HEK293 (cell line): Measurements from ENCODE around the gene SLC25A6.
"Not testable (repeated sequence)": the region's sequence is repeated elsewhere in the genome, so short reads cannot be mapped to it uniquely, and the experiment has no call there.

Experiments used
- CTCF ChIA-PET: fragments of 350-600 bp; formaldehyde crosslinking; extraction: SDS; loops from one replicate; lab custom pipeline; 2021; ENCODE audit warnings: antibody characterized with exemption; lab: Yijun Ruan, JAX
- POLR2A ChIA-PET: fragments of 300-600 bp; formaldehyde crosslinking; extraction: SDS; loops from one replicate; lab custom pipeline; 2020; ENCODE audit warnings: antibody characterized with exemption, inconsistent platforms; lab: Yijun Ruan, JAX
- H3K27ac ChIP-seq: fragments of 200-500 bp; sonication (Bioruptor generic); 2 replicates; pipeline ENCODE4 v1.5.1; 2014; ENCODE audit warnings: low read depth, low read length, control low read depth, inconsistent platforms; ENCODE audit errors: extremely low read depth
- H3K36me3 ChIP-seq, 2 experiments: fragments of 200-500 bp in 1 of 2; sonication (Bioruptor generic) in 1 of 2; 1 replicate in 1 of 2; 2 replicates in 1 of 2; pipeline ENCODE4 v1.5.1; 2014 to 2017; ENCODE audit warnings: inconsistent platforms in 2 of 2, low read length in 2 of 2; ENCODE audit not compliant: control insufficient read depth in 2 of 2, insufficient read depth in 1 of 2
- H3K4me1 ChIP-seq: fragments of 200-500 bp; sonication (Bioruptor generic); 2 replicates; pipeline ENCODE4 v1.5.1; 2014; ENCODE audit warnings: mild to moderate bottlenecking, low read length, inconsistent platforms; ENCODE audit not compliant: control insufficient read depth, insufficient read depth
- H3K4me3 ChIP-seq: 2 replicates; pipeline ENCODE4 v1.5.1; 2011; ENCODE audit warnings: low read depth, mild to moderate bottlenecking, control low read depth, low read length, moderate library complexity
- H3K9me3 ChIP-seq: fragments of 200-500 bp; sonication (Bioruptor generic); 2 replicates; pipeline ENCODE4 v1.5.1; 2014; ENCODE audit warnings: low read depth, low read length, inconsistent platforms; ENCODE audit not compliant: control insufficient read depth, insufficient read depth
- BCL11A ChIP-seq: fragments of 450-650 bp; formaldehyde crosslinking; IDR thresholded peaks from 2 replicates; pipeline ENCODE4 v1.5.1; 2016; ENCODE audit warnings: low read depth, missing biosample characterization, missing genetic modification characterization
- BCL11B ChIP-seq: fragments of 450-650 bp; formaldehyde crosslinking; IDR thresholded peaks from 2 replicates; pipeline ENCODE4 v1.5.1; 2016; ENCODE audit warnings: low read depth, missing biosample characterization, missing genetic modification characterization
- KLF16 ChIP-seq: fragments of 450-650 bp; formaldehyde crosslinking; IDR thresholded peaks from 2 replicates; pipeline ENCODE4 v1.5.1; 2017; ENCODE audit warnings: missing biosample characterization, missing genetic modification characterization
- MEIS1 ChIP-seq: sonication (generic); formaldehyde crosslinking; IDR thresholded peaks from 2 replicates; pipeline ENCODE4 v1.8.1; 2022; ENCODE audit warnings: missing genetic modification reagents, mild to moderate bottlenecking, borderline replicate concordance
- PRDM1 ChIP-seq: fragments of 450-650 bp; formaldehyde crosslinking; IDR thresholded peaks from 2 replicates; pipeline ENCODE4; 2016; ENCODE audit warnings: missing biosample characterization, missing genetic modification characterization
- RBAK ChIP-seq: fragments of 450-650 bp; formaldehyde crosslinking; IDR thresholded peaks from 2 replicates; pipeline ENCODE4 v1.5.1; 2016; ENCODE audit warnings: missing biosample characterization, missing genetic modification characterization
- REPIN1 ChIP-seq: fragments of 450-650 bp; formaldehyde crosslinking; IDR thresholded peaks from 2 replicates; pipeline ENCODE4 v1.5.1; 2017; ENCODE audit warnings: missing biosample characterization, missing genetic modification characterization, low read depth
- SETDB1 ChIP-seq: IDR thresholded peaks from one replicate; pipeline ENCODE4 v1.6.1; 2017; ENCODE audit warnings: mild to moderate bottlenecking, low read length, moderate library complexity, mixed read lengths; ENCODE audit not compliant: insufficient read length
- TRIM28 ChIP-seq: IDR thresholded peaks from 2 replicates; pipeline ENCODE4 v1.6.1; 2011; ENCODE audit warnings: low read length, control low read depth, borderline replicate concordance
- WT1 ChIP-seq: fragments of 450-650 bp; formaldehyde crosslinking; IDR thresholded peaks from 2 replicates; pipeline ENCODE4 v1.5.1; 2016; ENCODE audit warnings: missing biosample characterization, missing genetic modification characterization
- ZEB2 ChIP-seq: fragments of 450-650 bp; formaldehyde crosslinking; IDR thresholded peaks from 2 replicates; pipeline ENCODE4 v1.5.1; 2016; ENCODE audit warnings: missing biosample characterization, missing genetic modification characterization
- ZIC2 ChIP-seq: fragments of 450-650 bp; formaldehyde crosslinking; IDR thresholded peaks from 2 replicates; pipeline ENCODE4 v1.5.1; 2016; ENCODE audit warnings: missing biosample characterization, missing genetic modification characterization
- ZNF140 ChIP-seq: fragments of 450-650 bp; formaldehyde crosslinking; IDR thresholded peaks from 2 replicates; pipeline ENCODE4 v1.5.1; 2016; ENCODE audit warnings: missing biosample characterization, missing genetic modification characterization
- ZNF146 ChIP-seq: fragments of 450-650 bp; formaldehyde crosslinking; IDR thresholded peaks from 2 replicates; pipeline ENCODE4 v1.5.1; 2016; ENCODE audit warnings: missing biosample characterization, missing genetic modification characterization
- ZNF174 ChIP-seq: fragments of 450-650 bp; formaldehyde crosslinking; IDR thresholded peaks from 2 replicates; pipeline ENCODE4 v1.5.0; 2017; ENCODE audit warnings: missing biosample characterization, mild to moderate bottlenecking, missing genetic modification characterization
- ZNF544 ChIP-seq: fragments of 450-650 bp; formaldehyde crosslinking; IDR thresholded peaks from 2 replicates; pipeline ENCODE4 v1.5.0; 2017; ENCODE audit warnings: missing biosample characterization, missing genetic modification characterization
- ZNF555 ChIP-seq: fragments of 450-650 bp; formaldehyde crosslinking; conservative IDR thresholded peaks from 2 replicates; pipeline ENCODE4 v1.5.1; 2017; ENCODE audit warnings: missing biosample characterization, mild to moderate bottlenecking, missing genetic modification characterization, inconsistent platforms
- ZNF600 ChIP-seq: fragments of 450-650 bp; formaldehyde crosslinking; IDR thresholded peaks from 2 replicates; pipeline ENCODE4 v1.5.1; 2016; ENCODE audit warnings: missing biosample characterization, missing genetic modification characterization
- ZNF621 ChIP-seq: fragments of 450-650 bp; formaldehyde crosslinking; IDR thresholded peaks from 2 replicates; pipeline ENCODE4 v1.5.1; 2017; ENCODE audit warnings: missing biosample characterization, missing genetic modification characterization
- ZNF645 ChIP-seq: fragments of 450-650 bp; formaldehyde crosslinking; IDR thresholded peaks from 2 replicates; pipeline ENCODE4; 2016; ENCODE audit warnings: missing biosample characterization, missing genetic modification characterization
- ZNF777 ChIP-seq: fragments of 450-650 bp; formaldehyde crosslinking; IDR thresholded peaks from 2 replicates; pipeline ENCODE4 v1.5.1; 2017; ENCODE audit warnings: missing biosample characterization, missing genetic modification characterization, borderline replicate concordance
- TF ChIP-seq, protein P1 (sequence below): fragments of 450-650 bp; formaldehyde crosslinking; IDR thresholded peaks from 2 replicates; pipeline ENCODE4 v1.5.1; 2017; ENCODE audit warnings: missing biosample characterization, missing genetic modification characterization
- TF ChIP-seq, protein P2 (sequence below): fragments of 450-650 bp; formaldehyde crosslinking; IDR thresholded peaks from 2 replicates; pipeline ENCODE4 v1.5.1; 2016; ENCODE audit warnings: missing biosample characterization, missing genetic modification characterization
- TF ChIP-seq, protein P3 (sequence below): fragments of 450-650 bp; formaldehyde crosslinking; IDR thresholded peaks from 2 replicates; pipeline ENCODE4 v1.5.1; 2017; ENCODE audit warnings: missing biosample characterization, missing genetic modification characterization

SLC25A6 gene

DNA sequence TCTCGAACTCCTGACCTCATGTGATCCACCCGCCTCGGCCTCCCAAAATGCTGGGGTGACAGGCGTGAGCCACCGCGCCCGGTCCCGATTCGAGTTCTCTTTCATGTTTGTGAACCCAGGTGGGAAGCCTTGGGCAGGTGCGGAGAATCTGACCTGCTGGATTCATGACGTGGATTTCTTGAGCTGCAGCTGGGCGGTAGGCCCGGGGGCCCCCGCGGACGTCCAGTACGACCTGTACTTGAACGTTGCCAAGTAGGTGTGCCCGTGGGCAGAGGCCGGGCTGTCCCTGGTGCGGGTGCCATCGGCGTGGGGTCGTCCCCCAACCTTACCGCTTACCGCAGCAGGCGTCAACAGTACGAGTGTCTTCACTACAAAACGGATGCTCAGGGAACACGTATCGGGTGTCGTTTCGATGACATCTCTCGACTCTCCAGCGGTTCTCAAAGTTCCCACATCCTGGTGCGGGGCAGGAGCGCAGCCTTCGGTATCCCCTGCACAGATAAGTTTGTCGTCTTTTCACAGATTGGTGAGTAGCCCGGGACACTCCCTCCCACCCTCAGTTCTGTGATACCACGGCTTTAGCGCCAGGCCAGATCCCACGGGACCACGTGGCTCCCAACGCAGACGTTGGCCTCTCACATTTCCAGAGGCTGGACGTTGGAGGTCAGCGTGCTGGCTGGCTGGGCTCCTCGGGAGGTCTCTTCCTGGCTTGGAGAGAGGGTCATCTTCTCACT is 39.8 kb downstream of the SLC25A6 start:
- no peaks in the 10 kb centered on the region for H3K36me3 ChIP-seq
- TF ChIP-seq WT1, result no peak
- no peak for TF ChIP-seq ZNF645 (tag by site-specific recombination)
- TF ChIP-seq ZNF140 (tag by site-specific recombination), result no peak
- TF ChIP-seq, protein P1, sequence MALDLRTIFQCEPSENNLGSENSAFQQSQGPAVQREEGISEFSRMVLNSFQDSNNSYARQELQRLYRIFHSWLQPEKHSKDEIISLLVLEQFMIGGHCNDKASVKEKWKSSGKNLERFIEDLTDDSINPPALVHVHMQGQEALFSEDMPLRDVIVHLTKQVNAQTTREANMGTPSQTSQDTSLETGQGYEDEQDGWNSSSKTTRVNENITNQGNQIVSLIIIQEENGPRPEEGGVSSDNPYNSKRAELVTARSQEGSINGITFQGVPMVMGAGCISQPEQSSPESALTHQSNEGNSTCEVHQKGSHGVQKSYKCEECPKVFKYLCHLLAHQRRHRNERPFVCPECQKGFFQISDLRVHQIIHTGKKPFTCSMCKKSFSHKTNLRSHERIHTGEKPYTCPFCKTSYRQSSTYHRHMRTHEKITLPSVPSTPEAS (tag by site-specific recombination), result no peak
- no peak for TF ChIP-seq MEIS1 (CRISPR knock-in tag)
- no peak for TF ChIP-seq ZEB2 (tag by site-specific recombination)
- no peak for TF ChIP-seq BCL11A
- TF ChIP-seq, protein P2, sequence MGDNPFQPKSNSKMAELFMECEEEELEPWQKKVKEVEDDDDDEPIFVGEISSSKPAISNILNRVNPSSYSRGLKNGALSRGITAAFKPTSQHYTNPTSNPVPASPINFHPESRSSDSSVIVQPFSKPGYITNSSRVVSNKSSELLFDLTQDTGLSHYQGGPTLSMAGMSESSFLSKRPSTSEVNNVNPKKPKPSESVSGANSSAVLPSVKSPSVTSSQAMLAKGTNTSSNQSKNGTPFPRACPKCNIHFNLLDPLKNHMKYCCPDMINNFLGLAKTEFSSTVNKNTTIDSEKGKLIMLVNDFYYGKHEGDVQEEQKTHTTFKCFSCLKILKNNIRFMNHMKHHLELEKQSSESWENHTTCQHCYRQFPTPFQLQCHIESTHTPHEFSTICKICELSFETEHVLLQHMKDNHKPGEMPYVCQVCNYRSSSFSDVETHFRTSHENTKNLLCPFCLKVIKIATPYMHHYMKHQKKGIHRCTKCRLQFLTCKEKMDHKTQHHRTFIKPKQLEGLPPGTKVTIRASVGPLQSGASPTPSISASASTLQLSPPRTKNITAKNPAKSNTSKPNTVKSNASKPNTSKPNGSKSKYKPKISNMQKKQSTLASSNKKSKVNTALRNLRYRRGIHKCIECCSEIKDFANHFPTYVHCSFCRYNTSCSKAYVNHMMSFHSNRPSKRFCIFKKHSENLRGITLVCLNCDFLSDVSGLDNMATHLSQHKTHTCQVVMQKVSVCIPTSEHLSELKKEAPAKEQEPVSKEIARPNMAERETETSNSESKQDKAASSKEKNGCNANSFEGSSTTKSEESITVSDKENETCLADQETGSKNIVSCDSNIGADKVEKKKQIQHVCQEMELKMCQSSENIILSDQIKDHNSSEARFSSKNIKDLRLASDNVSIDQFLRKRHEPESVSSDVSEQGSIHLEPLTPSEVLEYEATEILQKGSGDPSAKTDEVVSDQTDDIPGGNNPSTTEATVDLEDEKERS (tag by site-specific recombination), result no peak
- no peak for TF ChIP-seq RBAK (tag by site-specific recombination)
- no peak for TF ChIP-seq PRDM1
- no peak for TF ChIP-seq KLF16
- no peak for TF ChIP-seq ZNF544 (tag by site-specific recombination)
- TF ChIP-seq ZNF621 (tag by site-specific recombination), result no peak
- no peak for TF ChIP-seq ZNF174 (tag by site-specific recombination)
- TF ChIP-seq ZNF555 (tag by site-specific recombination), result no peak
- no peak for TF ChIP-seq ZNF146 (tag by site-specific recombination)
- H3K9me3 ChIP-seq, result no peaks in the 10 kb centered on the region
- H3K4me3 ChIP-seq, result no peak overlapping the region
- no peaks in the 10 kb centered on the region for H3K4me1 ChIP-seq
- CTCF ChIA-PET, result no interaction called here
- H3K27ac ChIP-seq, result no peak overlapping the region
- POLR2A ChIA-PET, result no interaction called here

- H3K4me1 ChIP-seq, CTCF ChIA-PET, H3K27ac ChIP-seq, POLR2A ChIA-PET, H3K4me3 ChIP-seq, H3K9me3 ChIP-seq, H3K36me3 ChIP-seq: not testable (repeated sequence)
Observed at GRCh38 chrX:1349606-1350005, 42.3 kb downstream of the SLC25A6 start.

DNA sequence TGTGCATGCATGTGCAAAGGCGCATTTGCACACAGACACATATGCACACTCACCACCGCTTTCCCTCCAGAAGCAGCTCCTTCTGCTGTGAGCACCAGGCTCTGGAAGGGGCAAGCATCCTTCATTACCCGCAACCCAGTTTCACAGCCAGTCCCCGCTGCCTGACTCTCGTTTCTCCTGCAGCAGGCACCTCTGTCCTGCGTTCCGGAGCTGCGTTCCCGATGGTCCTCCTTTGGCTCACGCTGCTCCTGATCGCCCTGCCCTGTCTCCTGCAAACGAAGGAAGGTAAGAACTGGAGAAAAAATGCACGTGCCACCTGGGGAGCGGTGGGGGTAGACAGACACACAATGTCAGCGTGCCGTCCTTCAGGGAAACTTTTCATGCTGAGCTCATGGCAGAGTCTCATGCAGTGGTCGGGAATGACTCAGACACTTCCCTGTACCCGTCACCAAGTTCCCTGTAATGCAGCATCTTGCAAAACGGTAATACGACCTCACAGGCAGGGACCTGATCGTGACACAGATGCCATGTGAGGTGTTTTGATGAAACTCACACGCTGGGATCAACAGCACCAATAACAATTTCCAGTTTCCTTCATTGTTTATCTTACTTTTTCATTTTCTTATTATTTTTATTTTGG is 50.2 kb downstream of the SLC25A6 start:
- ChIA-PET CTCF (no interaction called here), POLR2A (no interaction called here)
- Histone ChIP-seq H3K36me3 (no peaks in the 10 kb centered on the region), H3K4me1 (no peaks in the 10 kb centered on the region), H3K4me3 (no peak overlapping the region), H3K9me3 (no peaks in the 10 kb centered on the region), H3K27ac (no peak overlapping the region)
- TF ChIP-seq ZIC2 (tag by site-specific recombination), result peak; percentile 30; the same call in 1 of the 2 replicates
- no peak for TF ChIP-seq REPIN1 (tag by site-specific recombination)
- TF ChIP-seq TRIM28, result peak; percentile 75; the same call in 1 of the 2 replicates
- TF ChIP-seq BCL11B (tag by site-specific recombination), result no peak
- TF ChIP-seq ZNF600 (tag by site-specific recombination), result peak; percentile 89
- TF ChIP-seq SETDB1, result peak; percentile 14
- TF ChIP-seq ZNF777 (tag by site-specific recombination), result no peak
- TF ChIP-seq WT1, result no peak
- TF ChIP-seq, protein P3, sequence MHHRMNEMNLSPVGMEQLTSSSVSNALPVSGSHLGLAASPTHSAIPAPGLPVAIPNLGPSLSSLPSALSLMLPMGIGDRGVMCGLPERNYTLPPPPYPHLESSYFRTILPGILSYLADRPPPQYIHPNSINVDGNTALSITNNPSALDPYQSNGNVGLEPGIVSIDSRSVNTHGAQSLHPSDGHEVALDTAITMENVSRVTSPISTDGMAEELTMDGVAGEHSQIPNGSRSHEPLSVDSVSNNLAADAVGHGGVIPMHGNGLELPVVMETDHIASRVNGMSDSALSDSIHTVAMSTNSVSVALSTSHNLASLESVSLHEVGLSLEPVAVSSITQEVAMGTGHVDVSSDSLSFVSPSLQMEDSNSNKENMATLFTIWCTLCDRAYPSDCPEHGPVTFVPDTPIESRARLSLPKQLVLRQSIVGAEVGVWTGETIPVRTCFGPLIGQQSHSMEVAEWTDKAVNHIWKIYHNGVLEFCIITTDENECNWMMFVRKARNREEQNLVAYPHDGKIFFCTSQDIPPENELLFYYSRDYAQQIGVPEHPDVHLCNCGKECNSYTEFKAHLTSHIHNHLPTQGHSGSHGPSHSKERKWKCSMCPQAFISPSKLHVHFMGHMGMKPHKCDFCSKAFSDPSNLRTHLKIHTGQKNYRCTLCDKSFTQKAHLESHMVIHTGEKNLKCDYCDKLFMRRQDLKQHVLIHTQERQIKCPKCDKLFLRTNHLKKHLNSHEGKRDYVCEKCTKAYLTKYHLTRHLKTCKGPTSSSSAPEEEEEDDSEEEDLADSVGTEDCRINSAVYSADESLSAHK, result no peak
